ENCODE measurements around the gene SH3D19. TPM values are rescaled to one million over a fixed set of nuclear protein-coding genes. Genes with fewer than 3 reads are reported as not detected.
"Not testable (repeated sequence)": the region's sequence is repeated elsewhere in the genome, so short reads cannot be mapped to it uniquely, and the experiment has no call there.

Gene SH3D19
- total RNA-seq, 1 donor, result not detected

DNA sequence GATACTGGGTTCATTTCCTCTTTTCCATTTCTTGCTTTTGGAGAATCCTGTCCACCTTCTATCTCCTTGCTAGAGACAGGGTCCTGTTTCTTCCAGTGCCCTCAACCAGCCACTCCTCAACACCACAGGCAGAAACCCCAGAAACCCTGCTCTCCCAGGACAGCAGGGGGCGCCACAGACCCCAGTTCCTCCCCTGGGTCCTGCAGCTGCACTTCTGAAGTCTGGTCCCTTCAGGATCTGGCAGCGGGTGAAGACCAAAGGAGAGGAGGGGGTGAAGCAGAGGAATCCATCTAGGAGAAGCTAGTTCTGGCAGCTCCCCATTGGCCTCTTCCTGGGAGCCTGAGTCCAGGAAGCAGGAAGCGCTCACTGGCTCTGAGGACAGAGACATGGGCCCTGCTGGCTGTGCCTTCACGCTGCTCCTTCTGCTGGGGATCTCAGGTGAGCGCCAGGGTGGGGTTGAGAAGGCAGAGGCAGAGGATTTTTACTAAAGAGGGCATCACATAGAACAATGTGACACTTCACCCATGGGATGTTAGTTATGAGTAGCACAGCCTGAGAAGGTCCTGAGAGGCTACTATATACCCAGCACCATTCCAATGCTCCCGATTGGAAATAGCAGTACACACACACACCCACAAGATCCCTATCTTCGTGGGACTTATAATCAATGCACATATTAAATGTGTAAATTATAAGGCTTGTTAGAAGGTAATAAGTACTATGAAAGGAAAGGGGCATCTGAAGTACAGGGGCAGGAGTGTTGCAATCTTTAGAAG, 48.4 kb downstream of the SH3D19 start, which contains the start of gene PRSS48:
Gene PRSS48, plus strand, starts transcription at position 375 of the 776 bp plus-strand sequence. Its CDS starts 12 bp downstream, at position 387.
- DNase-seq (ENCODE audit: low read depth in 2 of 3, low spot score in 2 of 3), result peak in 2 of 3 donors; percentile 30 to 59

DNA sequence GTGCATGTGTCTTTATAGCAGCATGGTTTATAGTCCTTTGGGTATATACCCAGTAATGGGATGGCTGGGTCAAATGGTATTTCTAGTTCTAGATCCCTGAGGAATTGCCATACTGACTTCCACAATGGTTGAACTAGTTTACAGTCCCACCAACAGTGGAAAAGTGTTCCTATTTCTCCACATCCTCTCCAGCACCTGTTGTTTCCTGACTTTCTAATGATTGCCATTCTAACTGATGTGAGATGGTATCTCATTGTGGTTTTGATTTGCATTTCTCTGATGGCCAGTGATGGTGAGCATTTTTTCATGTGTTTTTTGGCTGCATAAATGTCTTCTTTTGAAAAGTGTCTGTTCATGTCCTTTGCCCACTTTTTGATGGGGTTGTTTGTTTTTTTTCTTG, 56.5 kb downstream of the SH3D19 start:
- DNase-seq (ENCODE audit: low read depth in 2 of 3, low spot score in 2 of 3), result not testable (repeated sequence)

DNA sequence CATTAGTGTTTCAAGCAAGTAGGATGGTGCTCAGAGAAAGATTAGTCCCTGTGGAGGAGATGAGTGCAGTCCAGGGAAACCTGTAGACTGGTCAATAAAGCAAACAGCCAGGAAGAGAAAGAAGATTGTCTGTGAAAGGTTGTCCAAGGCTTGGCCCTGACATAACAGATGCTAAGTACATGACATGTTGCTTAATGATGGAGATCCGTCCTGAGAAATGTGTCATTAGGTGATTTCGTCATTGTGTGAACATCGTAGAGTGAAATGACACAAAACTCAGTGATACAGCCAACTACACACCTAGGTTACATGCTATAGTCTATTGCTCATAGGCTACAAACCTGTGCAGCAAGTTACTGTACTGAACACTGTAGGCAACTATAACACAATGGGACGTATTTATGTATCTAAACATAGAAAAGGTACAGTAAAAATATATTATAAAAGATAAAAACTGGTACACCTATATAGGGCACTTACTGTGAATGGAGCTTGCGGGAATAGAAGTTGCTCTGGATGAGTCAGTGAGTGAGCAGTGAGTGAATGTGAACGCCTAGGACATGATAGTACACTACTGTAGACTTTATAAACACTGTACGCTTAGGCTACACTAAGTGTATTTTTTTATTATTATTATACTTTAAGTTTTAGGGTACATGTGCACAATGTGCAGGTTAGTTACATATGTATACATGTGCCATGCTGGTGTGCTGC, 57.4 kb downstream of the SH3D19 start:
- DNase-seq (ENCODE audit: low read depth in 2 of 3, low spot score in 2 of 3), result no peak

DNA sequence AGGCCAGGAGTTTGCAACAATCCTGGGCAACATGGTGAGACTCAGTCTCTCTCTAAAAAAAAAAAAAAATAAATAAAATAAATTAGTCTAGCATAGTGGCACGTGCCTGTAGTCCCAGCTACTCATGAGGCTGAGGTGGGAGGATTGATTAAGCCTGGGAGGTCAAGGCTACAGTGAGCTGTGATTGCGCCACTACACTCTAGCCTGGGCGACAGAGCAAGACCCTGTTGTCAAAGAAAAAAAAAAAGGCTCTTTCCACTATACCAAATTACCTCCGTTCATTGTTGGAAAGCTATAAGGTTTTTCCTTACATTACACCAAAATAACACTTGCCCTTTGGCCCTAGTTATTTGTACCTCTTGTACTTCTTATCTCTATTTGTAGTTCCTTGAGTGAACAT, 58.3 kb downstream of the SH3D19 start:
- DNase-seq (ENCODE audit: low read depth in 2 of 3, low spot score in 2 of 3), result no peak

DNA sequence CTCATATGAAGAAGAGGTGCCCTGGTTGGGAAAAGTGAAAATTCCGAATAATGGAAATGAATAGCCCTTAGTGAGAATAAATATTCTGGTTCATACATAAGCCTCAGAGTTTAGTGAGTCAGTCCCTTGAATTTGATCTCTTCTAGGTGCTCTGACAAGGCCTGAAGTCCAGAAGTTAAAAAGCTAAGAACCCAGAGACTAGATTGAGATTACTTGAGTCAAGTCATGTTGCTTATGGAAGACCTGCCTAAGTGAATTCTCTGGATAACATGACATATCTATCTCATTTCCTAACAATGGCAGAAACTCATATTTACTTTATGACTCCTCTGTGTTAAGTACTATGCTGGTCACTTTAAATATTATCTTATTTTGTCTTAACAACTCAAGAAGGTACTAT, 58.9 kb downstream of the SH3D19 start:
- no peak for DNase-seq (ENCODE audit: low read depth in 2 of 3, low spot score in 2 of 3)

DNA sequence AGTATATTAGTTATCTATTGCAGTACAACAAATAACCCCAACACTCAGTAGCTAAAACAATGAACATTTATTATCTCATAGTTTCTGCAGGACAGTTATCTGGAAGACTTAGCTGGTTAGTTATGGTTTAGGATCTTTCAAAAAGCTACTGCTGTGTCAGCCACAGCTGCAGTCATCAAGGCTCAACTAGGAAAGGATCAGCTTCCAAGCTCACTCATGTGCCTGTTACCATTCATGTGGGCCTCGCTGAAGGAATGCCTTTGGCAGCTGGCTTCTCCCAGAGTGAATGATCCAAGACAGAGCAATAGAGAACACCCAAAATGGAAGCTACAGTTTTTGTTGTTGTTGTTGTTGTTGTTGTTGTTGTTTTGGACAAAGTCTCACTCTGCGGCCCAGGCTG, 62.0 kb downstream of the SH3D19 start:
- no peak for DNase-seq (ENCODE audit: low read depth in 2 of 3, low spot score in 2 of 3)

DNA sequence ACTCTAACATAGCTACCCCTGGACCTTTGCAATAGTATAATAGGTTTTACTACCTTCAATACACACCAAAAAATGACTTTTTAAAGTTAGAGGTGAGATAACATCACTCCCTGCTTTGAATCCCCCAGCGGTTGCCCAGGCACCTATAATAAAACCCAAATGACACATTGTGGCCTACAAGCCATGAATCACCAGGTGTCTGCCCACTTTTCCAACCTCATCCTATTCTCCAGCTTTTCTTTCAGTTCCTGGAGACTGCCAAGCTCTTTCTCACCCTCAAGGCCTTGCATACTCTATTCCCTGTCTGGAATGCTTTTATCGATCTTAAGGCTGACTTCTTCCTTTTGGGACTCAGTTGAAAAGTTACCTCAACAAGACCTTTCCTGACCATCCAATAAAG, 64.9 kb downstream of the SH3D19 start:
- no peak for DNase-seq (ENCODE audit: low read depth in 2 of 3, low spot score in 2 of 3)

DNA sequence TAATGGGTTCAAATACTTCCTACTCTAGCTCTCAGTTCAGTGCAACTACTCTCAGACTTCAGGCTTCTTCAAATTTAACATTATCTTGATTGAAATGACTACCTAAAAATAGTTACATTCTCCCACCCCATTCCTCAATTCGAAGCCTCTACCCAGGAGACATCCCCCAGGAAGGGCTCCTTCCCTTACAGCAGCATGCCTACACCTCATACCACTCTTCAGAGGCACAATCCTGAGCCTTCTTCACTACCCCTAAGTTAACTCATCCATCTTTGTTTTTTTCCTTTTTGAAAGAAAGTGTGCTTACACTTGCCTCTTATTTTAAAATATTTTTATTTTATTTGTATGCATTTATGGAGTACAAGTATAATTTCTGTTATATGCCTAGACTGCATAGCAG, 65.7 kb downstream of the SH3D19 start:
- no peak for DNase-seq (ENCODE audit: low read depth in 2 of 3, low spot score in 2 of 3)

DNA sequence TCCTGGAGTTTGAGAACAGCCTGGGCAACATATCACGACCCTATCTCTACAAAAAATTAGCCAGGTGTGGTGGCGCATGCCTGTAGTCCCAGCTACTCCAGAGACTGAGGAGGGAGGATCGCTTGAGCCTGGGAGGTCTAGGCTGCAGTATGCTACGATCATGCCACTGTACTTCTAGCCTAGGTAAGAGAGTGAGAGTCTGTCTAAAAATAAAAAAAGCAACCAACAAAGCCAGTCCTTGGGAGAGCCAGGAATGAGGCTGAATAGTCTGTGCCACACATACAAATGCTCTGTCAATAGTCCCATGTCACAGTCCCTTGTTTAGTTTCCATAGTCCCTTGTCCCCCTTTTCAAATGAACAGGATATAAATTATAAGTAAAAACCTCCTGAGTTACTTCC, 67.7 kb downstream of the SH3D19 start:
- DNase-seq (ENCODE audit: low read depth in 2 of 3, low spot score in 2 of 3), result no peak

DNA sequence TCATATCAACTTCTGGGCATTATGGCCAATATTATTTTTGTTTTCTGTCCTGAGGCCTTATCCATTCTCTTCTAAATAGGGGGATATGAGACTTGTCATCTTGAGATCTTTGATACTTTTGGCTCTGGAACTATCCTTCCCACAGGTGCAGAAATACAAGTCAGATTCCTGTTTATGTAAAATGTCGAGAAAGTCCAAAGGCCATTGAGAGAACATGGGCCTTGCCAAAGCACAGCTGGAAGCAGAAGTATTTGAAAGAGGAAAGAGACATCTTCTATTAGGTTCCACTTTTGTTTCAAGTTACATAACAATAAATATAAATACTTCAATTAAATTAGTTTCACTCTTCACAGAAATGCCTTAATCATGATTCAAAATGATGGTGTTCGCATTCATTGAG, 69.3 kb downstream of the SH3D19 start:
- no peak for DNase-seq (ENCODE audit: low read depth in 2 of 3, low spot score in 2 of 3)

DNA sequence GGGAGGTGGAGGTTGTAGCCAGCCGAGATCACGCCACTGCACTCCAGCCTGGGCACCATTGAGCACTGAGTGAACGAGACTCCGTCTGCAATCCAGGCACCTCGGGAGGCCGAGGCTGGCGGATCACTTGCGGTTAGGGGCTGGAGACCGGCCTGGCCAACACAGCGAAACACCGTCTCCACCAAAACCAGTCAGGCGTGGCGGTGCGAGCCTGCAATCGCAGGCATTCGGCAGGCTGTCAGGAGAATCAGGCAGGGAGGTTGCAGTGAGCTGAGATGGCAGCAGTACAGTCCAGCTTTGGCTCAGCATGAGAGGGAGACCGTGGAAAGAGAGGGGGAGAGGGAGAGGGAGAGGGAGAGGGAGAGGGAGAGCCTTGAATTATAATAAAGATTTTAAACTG, 69.7 kb downstream of the SH3D19 start:
- DNase-seq (ENCODE audit: low read depth in 2 of 3, low spot score in 2 of 3), result not testable (repeated sequence)

DNA sequence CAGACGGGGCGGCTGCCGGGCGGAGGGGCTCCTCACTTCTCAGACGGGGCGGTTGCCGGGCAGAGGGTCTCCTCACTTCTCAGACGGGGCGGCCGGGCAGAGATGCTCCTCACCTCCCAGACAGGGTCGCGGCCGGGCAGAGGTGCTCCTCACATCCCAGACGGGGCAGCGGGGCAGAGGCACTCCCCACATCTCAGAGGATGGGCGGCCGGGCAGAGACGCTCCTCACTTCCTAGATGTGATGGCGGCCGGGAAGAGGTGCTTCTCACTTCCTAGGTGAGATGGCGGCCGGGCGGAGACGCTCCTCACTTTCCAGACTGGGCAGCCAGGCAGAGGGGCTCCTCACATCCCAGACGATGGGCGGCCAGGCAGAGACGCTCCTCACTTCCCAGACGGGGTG, 70.2 kb downstream of the SH3D19 start:
- not testable (repeated sequence) for DNase-seq (ENCODE audit: low read depth in 2 of 3, low spot score in 2 of 3)

DNA sequence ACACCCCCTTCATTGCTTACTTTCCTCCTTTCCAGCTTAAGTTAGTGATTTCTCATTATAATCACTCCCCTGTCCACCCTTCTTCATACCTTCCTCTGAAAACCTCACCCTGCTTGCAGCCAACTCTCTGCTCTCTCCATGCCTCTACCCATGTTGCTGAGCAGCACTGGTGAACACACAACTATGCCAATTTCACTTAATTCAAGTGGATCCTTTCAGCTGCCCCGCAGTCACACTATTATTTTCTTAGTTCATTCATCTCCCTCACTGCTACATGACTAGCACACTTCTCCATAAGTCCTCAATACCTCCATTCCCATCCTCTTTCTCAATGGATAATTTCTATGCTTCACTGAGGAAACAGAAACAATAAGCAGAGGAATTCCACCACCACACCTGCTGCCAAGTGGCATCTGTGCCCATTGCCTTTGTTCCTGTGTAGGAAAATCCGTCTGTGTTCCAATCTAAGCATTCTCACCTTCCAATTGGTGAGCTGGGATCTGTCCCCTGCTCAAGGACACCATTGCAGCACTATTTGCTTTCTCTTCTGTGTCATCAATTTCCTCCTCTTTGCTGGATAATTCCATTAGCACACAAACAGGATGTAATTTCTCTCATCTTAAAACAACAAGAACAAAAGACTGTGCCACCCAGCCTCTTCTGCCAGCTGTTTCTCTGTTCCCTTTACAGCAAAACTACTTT, 73.7 kb downstream of the SH3D19 start:
- DNase-seq (ENCODE audit: low read depth in 2 of 3, low spot score in 2 of 3), result no peak

DNA sequence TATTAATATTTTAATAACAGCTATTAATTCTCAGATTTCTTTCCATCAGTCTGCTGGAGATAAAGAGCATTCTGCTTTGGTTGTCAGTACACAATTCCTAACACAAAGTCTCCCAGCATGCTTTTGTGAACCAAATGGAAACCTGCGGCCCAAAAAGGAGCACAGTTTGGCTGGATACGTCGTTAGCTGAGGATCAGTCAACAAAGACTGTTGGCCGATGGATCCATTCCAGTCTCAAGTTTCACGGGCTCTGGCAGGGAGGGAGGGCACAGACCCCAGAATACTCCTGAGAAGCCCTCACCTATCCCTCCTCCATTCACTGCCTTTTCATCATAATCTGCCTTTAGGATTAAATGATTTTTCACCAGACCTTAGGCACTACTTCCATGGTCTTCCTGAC, 74.7 kb downstream of the SH3D19 start:
- no peak for DNase-seq (ENCODE audit: low read depth in 2 of 3, low spot score in 2 of 3)

DNA sequence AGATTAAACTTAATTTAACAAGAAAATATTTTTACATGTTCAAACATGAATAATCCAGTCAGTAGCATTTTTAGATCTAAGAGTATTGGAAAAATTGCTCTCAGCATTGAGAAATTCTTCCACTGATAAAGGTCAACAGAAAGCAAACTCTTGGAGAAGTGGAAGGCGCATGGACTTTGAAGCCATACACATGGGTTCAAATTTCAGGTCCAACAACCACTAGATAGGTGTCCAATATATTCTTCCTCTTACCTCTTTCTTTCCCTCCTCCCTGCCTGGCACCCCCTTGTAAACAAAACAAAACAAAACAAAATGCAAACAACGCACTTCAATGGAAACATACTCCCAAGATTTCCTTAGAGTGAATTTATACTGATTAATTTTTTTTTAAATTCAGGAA, 76.9 kb downstream of the SH3D19 start:
- DNase-seq (ENCODE audit: low read depth in 2 of 3, low spot score in 2 of 3), result no peak

DNA sequence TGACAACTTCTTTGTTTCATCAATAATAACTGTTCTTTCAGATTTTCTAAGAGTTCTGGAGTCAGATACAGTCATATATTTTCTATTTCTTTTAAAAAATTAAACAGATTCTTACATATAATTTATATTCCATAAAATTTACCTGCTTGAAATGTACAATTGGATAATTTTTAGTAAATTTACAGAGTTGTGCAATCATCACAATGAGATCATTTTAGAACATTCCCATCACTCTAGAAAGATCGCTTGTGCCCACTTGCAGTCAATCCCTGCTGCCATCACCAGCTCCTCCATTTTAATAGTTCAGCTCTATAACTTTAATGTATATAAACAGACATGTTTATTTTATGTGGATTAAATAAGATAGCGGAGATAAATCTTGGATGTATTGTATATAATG, 78.0 kb downstream of the SH3D19 start:
- DNase-seq (ENCODE audit: low read depth in 2 of 3, low spot score in 2 of 3), result no peak

DNA sequence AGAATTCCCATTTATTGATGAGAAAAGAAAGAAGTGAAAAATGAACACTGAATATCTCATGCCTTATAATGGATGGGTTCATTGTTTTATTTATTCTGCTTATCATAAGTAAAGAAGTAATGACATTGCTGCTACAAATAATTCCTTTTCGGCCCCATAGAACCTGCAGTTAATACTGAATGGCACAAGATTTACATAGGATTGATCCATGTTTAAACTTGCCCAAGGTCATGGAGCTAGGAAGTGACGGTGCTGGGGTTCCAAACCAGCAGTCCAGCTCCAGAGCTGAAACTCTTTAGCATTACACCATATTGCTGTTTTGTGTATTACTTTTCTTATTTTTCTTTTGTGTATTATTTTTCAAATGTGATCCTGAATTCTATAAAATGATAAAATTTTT, 78.7 kb downstream of the SH3D19 start:
- DNase-seq (ENCODE audit: low read depth in 2 of 3, low spot score in 2 of 3), result no peak

DNA sequence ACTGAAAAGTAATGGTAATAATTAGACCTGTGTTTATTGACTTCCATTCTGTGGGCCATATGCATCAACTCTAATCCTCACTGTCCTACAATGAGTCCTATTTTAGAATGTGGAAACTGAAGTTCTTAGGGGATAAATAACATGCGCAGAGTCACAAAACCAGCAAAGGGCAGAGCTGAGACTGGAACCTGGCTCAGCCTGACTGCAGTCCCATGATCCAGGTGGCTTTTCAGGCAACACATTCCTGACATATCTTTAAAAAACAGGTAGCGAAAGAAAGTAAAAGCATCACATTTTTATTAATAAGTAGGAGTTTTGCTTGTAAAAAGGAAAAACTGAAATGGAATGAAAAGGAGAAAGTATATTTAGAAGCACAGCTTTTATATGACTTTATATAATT, 83.1 kb downstream of the SH3D19 start:
- DNase-seq (ENCODE audit: low read depth in 2 of 3, low spot score in 2 of 3), result no peak

DNA sequence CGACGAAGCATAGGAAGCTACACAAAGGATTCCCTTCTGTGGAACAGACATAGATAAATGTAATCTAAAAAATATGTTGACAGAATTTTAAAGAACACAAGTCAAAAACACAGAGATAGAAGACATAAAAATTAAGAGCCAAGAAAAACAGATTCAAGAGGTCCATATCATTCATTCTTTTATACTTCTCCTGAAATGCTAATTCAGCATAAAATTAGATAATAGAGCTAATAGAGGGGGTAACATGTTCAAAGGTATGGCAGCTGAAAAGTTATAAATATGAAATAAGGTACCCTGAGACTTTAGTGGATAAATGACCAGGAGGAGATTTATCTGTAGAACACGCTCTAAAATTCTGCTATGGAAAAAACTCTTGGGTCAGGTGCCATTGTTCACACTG, 85.8 kb downstream of the SH3D19 start:
- DNase-seq (ENCODE audit: low read depth in 2 of 3, low spot score in 2 of 3), result no peak

DNA sequence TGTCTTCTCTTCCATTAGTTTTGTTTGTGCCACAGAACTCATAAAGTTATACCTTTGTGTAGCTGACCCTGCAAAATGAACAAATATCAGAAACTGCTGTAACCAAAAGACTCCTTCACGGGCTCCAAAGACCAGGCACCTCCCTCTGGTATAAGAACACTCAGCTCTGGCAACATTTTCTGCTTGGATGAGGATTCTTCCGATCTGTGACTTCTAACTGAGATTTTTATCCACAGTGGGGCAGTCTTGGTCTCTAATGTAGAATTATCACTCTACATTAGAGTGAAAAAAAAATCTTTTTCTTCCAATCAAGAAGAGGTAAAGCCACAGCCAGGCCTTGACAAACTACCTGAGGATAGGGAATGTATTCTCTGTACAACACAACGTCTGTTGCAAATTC, 86.9 kb downstream of the SH3D19 start:
- no peak for DNase-seq (ENCODE audit: low read depth in 2 of 3, low spot score in 2 of 3)

DNA sequence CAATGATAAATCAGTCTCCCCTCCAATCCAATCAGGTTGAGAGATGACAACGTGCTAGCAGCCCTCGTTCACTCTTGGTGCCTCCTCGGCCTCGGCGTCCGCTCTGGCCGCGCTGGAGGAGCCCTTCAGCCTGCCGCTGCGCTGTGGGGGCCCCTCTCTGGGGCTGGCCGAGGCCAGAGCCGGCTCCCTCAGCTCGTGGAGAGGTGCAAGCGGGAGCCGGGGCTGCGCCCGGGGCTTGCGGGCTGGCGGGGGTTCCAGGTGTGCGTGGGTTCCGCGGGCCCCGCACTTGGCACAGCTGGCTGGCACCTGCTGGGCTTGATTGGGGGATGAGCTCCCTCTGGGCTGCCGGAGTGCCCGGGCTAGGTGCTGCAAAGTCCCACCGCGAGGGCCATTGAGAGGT, 89.4 kb downstream of the SH3D19 start:
- DNase-seq (ENCODE audit: low read depth in 2 of 3, low spot score in 2 of 3), result no peak

DNA sequence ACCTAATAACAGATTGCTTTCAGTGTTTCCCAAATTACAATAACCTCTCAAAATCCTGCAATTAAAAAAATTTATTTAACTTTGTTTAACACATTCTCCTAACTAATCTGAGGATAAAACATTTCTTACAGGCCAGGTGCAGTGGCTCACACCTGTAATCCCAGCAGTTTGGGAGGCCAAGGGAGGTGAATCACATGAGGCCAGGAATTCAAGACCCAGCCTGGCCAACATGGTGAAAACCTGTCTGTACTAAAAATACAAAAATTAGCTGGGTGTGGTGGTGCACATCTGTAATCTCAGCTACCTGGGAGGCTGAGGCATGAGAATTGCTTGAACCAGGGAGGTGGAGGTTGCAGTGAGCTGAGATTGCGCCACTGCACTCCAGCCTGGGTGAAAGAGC, 90.0 kb downstream of the SH3D19 start:
- DNase-seq (ENCODE audit: low read depth in 2 of 3, low spot score in 2 of 3), result not testable (repeated sequence)
